Measurements from ENCODE around the gene AARS1.
"Not testable (repeated sequence)": the region's sequence is repeated elsewhere in the genome, so short reads cannot be mapped to it uniquely, and the experiment has no call there.

AARS1 gene

GRCh38 chr16:70224645-70225044 is 64.7 kb downstream of the AARS1 start:
- DNase-seq (ENCODE audit: low read depth in 2 of 2) = not testable (repeated sequence)

GRCh38 chr16:70223971-70224513 is 65.3 kb downstream of the AARS1 start:
- DNase-seq (ENCODE audit: low read depth in 2 of 2) = not testable (repeated sequence)

- DNase-seq (ENCODE audit: low read depth in 2 of 2) = not testable (repeated sequence)
Observed at GRCh38 chr16:70223216-70223615, 66.1 kb downstream of the AARS1 start.

GRCh38 chr16:70222574-70222973 is 66.7 kb downstream of the AARS1 start:
- DNase-seq (ENCODE audit: low read depth in 2 of 2) = not testable (repeated sequence)

- not testable (repeated sequence) for DNase-seq (ENCODE audit: low read depth in 2 of 2)
Observed at GRCh38 chr16:70218586-70218985, 70.7 kb downstream of the AARS1 start.

GRCh38 chr16:70206382-70206781 is 82.9 kb downstream of the AARS1 start:
- DNase-seq (ENCODE audit: low read depth in 2 of 2) = not testable (repeated sequence)

- not testable (repeated sequence) for DNase-seq (ENCODE audit: low read depth in 2 of 2)
Observed at GRCh38 chr16:70204668-70205405, 84.5 kb downstream of the AARS1 start.

- not testable (repeated sequence) for DNase-seq (ENCODE audit: low read depth in 2 of 2)
Observed at GRCh38 chr16:70204010-70204409, 85.3 kb downstream of the AARS1 start.

GRCh38 chr16:70203508-70203907 is 85.8 kb downstream of the AARS1 start:
- DNase-seq (ENCODE audit: low read depth in 2 of 2) = not testable (repeated sequence)

All from fibroblast of skin of left biceps (primary cell).